PC-3 (cell line): ENCODE results near the gene CEP95. TPM values are rescaled to one million over a fixed set of nuclear protein-coding genes. Genes with fewer than 3 reads are reported as not detected.

Source experiments
- ATAC-seq: fragments of 200-7000 bp; cut with Tn5 transposase; 2 replicates; pipeline ENCODE4 v1.9.1; 2020; ENCODE audit warnings: mild to moderate bottlenecking, moderate library complexity
- BruUV-seq: library from RNA; stranded (reverse); fragments of 400-500 nt; replicated peaks from 2 replicates; lab custom pipeline; 2021; lab: Mats Ljungman, UMichigan
- CTCF ChIA-PET: fragments of 300-600 bp; sonication (Branson Sonifier 250); formaldehyde crosslinking; loops from one replicate; lab custom pipeline; 2022; ENCODE audit warnings: antibody characterized with exemption; lab: Charles Lee
- POLR2A ChIA-PET: fragments of 300-600 bp; sonication (Branson Sonifier 250); formaldehyde crosslinking; loops from one replicate; lab custom pipeline; 2022; ENCODE audit warnings: antibody characterized with exemption; ENCODE audit not compliant: unreplicated experiment; lab: Charles Lee
- DNase-seq: peaks from one replicate; pipeline ENCODE4 v3.0.0-alpha.2; 2015
- H2AFZ ChIP-seq: fragments of 300-600 bp; sonication (generic); 2 replicates; pipeline ENCODE4 v1.6.0; 2016; ENCODE audit warnings: antibody characterized with exemption, low read length
- H3F3A ChIP-seq: fragments of 300-600 bp; sonication (generic); one replicate; pipeline ENCODE4 v1.6.0; 2017; ENCODE audit warnings: antibody characterized with exemption, low read length, control low read depth, mild to moderate bottlenecking; ENCODE audit not compliant: unreplicated experiment
- H3K27ac ChIP-seq: fragments of 300-600 bp; sonication (generic); 2 replicates; pipeline ENCODE4 v1.5.1; 2016; ENCODE audit warnings: mild to moderate bottlenecking, low read length
- H3K27me3 ChIP-seq: fragments of 300-600 bp; sonication (generic); 2 replicates; pipeline ENCODE4 v1.6.1; 2016; ENCODE audit warnings: low read length, mixed read lengths
- H3K36me3 ChIP-seq: fragments of 300-600 bp; sonication (generic); 2 replicates; pipeline ENCODE4 v1.6.1; 2016; ENCODE audit warnings: low read depth, mixed run types, low read length, mixed read lengths
- H3K4me1 ChIP-seq: fragments of 300-600 bp; sonication (generic); 2 replicates; pipeline ENCODE4 v1.5.1; 2016; ENCODE audit warnings: low read length; ENCODE audit not compliant: insufficient read depth
- H3K4me2 ChIP-seq: fragments of 300-600 bp; sonication (generic); 2 replicates; pipeline ENCODE4 v1.6.0; 2016; ENCODE audit warnings: low read length
- H3K4me3 ChIP-seq: fragments of 300-600 bp; sonication (generic); 2 replicates; pipeline ENCODE4 v1.5.1; 2016; ENCODE audit warnings: mild to moderate bottlenecking, low read length, mixed read lengths
- H3K79me2 ChIP-seq: fragments of 300-600 bp; sonication (generic); 2 replicates; pipeline ENCODE4 v1.6.1; 2017; ENCODE audit warnings: low read length, mixed read lengths
- H3K9ac ChIP-seq: fragments of 300-600 bp; sonication (generic); 2 replicates; pipeline ENCODE4 v1.6.0; 2016; ENCODE audit warnings: mild to moderate bottlenecking, low read length
- H3K9me2 ChIP-seq: fragments of 300-600 bp; sonication (generic); replicated peaks from 2 replicates; pipeline ENCODE4 v1.6.1; 2016; ENCODE audit warnings: mixed run types, low read length, mixed read lengths
- H3K9me3 ChIP-seq: fragments of 300-600 bp; sonication (generic); 2 replicates; pipeline ENCODE4 v1.6.1; 2016; ENCODE audit warnings: low read length, mixed read lengths
- H4K20me1 ChIP-seq: fragments of 300-600 bp; sonication (generic); 2 replicates; pipeline ENCODE4 v1.6.1; 2016; ENCODE audit warnings: low read length, mixed read lengths
- CTCF ChIP-seq: fragments of 300-600 bp; sonication (generic); conservative IDR thresholded peaks from 2 replicates; pipeline ENCODE4 v1.5.1; 2017; ENCODE audit warnings: antibody characterized with exemption, low read depth, mild to moderate bottlenecking, low read length
- EZH2 ChIP-seq: fragments of 300-600 bp; sonication (generic); IDR thresholded peaks from one replicate; pipeline ENCODE4 v1.6.1; 2017; ENCODE audit warnings: antibody characterized with exemption, mild to moderate bottlenecking, low read length; ENCODE audit not compliant: unreplicated experiment
- EZH2phosphoT487 ChIP-seq: fragments of 300-600 bp; sonication (generic); IDR thresholded peaks from 2 replicates; pipeline ENCODE4 v1.6.1; 2018; ENCODE audit warnings: mild to moderate bottlenecking, antibody characterized with exemption, low read length, borderline replicate concordance
- intact Hi-C: fragments of 100-400 bp; cut with micrococcal nuclease; formaldehyde crosslinking; loops from 2 replicates; pipeline ENCODE4 v1.9.0; 2023
- total RNA-seq: library from RNA; depleted of rRNA; stranded (reverse); fragments of >200 nt; gene quantifications from 2 replicates; pipeline ENCODE4 v1.2.3, GENCODE V29; 2014

Gene CEP95
- total RNA-seq, 1 experiment from 2014 or later = 32.4 TPM

GRCh38 chr17:64536913-64537312 lies 30.1 kb downstream of the CEP95 start:
- Histone ChIP-seq H3K4me1 (peaks cover 16% of the 10 kb centered on the region), H3K36me3 (peaks cover 70% of the 10 kb centered on the region), H3K79me2 (no peaks in the 10 kb centered on the region), H4K20me1 (no peaks in the 10 kb centered on the region), H3K27me3 (no peaks in the 10 kb centered on the region), H3K9me3 (no peaks in the 10 kb centered on the region), H3K9ac (no peak overlapping the region), H3K4me3 (no peak overlapping the region), H3F3A (peaks cover 8% of the 10 kb centered on the region), H3K27ac (no peak overlapping the region), H3K4me2 (no peak overlapping the region), H2AFZ (no peak overlapping the region), H3K9me2 (no peaks in the 10 kb centered on the region)
- intact Hi-C loops = no loop called here
- ChIA-PET POLR2A (no interaction called here), CTCF (no interaction called here)
- TF ChIP-seq EZH2phosphoT487 (no peak), EZH2 (no peak)
- DNase-seq = no peak
- no peak for ATAC-seq
- BruUV-seq = TSS peak; percentile 2

- no peak overlapping the region for H3K27ac ChIP-seq
- peaks cover 16% of the 10 kb centered on the region for H3K4me1 ChIP-seq
- DNase-seq = no peak
- H3K4me2 ChIP-seq = no peak overlapping the region
- no TSS peak for BruUV-seq
- no peak overlapping the region for H3K4me3 ChIP-seq
- TF ChIP-seq CTCF (no peak), EZH2 (no peak), EZH2phosphoT487 (no peak)
- H3K27me3 ChIP-seq = no peaks in the 10 kb centered on the region
- intact Hi-C loops = no loop called here
- H3F3A ChIP-seq = peaks cover 6% of the 10 kb centered on the region
- no peak overlapping the region for H2AFZ ChIP-seq
- ATAC-seq = no peak
- no peaks in the 10 kb centered on the region for H3K9me3 ChIP-seq
- peaks cover 68% of the 10 kb centered on the region for H3K36me3 ChIP-seq
- ChIA-PET CTCF (no interaction called here), POLR2A (interaction anchor here (0.6 kb wide), 1 partner anchor 104 kb away, joined by 4 read pairs; no protein-coding TSS in a partner anchor)
- no peaks in the 10 kb centered on the region for H4K20me1 ChIP-seq
- no peaks in the 10 kb centered on the region for H3K79me2 ChIP-seq
- no peak overlapping the region for H3K9ac ChIP-seq
- H3K9me2 ChIP-seq = no peaks in the 10 kb centered on the region
These were observed 30.7 kb downstream of the CEP95 start for GRCh38 chr17:64537488-64537887.

DNA sequence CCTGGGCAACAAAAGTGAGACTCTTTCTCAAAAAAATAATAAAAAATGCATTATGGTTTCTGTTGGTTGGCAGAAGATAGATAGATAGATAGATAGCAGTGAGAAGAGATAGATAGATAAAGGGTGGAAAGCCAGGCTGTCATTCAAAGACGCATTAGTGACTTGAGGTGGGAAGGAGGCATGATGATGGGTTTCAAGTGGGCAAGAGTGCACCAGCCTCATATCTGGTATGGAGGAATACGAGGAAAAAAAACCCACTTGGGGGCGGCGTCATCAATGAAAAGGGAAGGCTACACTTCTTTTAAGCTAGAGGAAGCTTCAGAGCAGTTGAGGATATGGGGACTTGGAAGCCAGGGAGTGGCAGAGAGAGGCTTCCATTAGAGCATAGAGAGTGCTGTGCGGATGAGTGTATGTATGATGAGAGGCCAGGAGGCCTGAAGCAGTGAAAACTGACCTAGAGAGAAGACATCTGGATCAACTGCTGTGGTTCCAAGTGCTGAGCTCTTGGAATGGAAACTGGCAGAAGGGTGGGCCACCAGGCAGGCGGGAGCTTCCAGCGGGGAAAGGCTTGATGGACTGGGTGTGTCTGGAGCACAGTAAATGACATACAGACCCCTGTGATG lies 31.8 kb downstream of the CEP95 start:
- ChIA-PET POLR2A (interaction anchor here (0.5 kb wide), 1 partner anchor 198 kb away, joined by 3 read pairs; no protein-coding TSS in a partner anchor), CTCF (interaction anchor here (0.6 kb wide), 1 partner anchor 98 kb away, joined by 3 read pairs; no protein-coding TSS in a partner anchor)
- Histone ChIP-seq H3K9me2 (no peaks in the 10 kb centered on the region), H3K27me3 (no peaks in the 10 kb centered on the region), H3K4me2 (no peak overlapping the region), H3K27ac (no peak overlapping the region), H3K4me1 (peaks cover 16% of the 10 kb centered on the region), H3K9ac (no peak overlapping the region), H4K20me1 (no peaks in the 10 kb centered on the region), H3K79me2 (no peaks in the 10 kb centered on the region), H3F3A (peaks cover 5% of the 10 kb centered on the region), H3K4me3 (no peak overlapping the region), H2AFZ (no peak overlapping the region), H3K9me3 (no peaks in the 10 kb centered on the region), H3K36me3 (peaks cover 66% of the 10 kb centered on the region)
- TF ChIP-seq EZH2 = no peak
- TF ChIP-seq CTCF = no peak
- TF ChIP-seq EZH2phosphoT487 = no peak
- BruUV-seq = no TSS peak
- DNase-seq (no peak), ATAC-seq (no peak)
- intact Hi-C loops = no loop called here
